ENCODE measurements around the gene MSI2. TPM values are rescaled to one million over a fixed set of nuclear protein-coding genes. Genes with fewer than 3 reads are reported as not detected.
A peak's percentile ranks its signal among the peaks of the same experiment; 100 is the strongest.

The MSI2 gene
- total RNA-seq, 4 donors from 2014 or later: 14.9 to 24.4 (median 19.8) TPM

DNA sequence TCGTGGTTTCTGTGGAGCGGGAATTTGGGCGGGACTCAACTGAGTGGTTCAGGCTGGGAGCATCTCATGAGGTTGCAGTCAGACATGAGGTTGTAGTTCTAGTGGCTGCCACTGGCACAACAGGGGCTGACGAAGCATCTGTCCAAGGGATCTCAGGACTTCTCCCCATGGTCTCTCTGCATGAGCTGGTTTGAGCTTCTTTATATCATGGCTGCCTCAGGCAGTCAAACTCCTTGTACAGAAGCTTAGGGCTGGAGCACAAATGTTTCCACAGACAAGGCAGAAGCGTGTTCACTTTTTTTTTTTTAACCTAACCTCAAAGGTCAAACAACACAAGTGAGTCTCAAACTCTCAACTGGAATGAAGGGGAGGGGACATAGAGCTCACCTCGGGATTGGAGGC lies 243.3 kb downstream of the MSI2 start:
- DNase-seq (ENCODE audit: low spot score): no peak
- ATAC-seq (ENCODE audit: low FRiP score): no peak
- TF ChIP-seq, protein P1, sequence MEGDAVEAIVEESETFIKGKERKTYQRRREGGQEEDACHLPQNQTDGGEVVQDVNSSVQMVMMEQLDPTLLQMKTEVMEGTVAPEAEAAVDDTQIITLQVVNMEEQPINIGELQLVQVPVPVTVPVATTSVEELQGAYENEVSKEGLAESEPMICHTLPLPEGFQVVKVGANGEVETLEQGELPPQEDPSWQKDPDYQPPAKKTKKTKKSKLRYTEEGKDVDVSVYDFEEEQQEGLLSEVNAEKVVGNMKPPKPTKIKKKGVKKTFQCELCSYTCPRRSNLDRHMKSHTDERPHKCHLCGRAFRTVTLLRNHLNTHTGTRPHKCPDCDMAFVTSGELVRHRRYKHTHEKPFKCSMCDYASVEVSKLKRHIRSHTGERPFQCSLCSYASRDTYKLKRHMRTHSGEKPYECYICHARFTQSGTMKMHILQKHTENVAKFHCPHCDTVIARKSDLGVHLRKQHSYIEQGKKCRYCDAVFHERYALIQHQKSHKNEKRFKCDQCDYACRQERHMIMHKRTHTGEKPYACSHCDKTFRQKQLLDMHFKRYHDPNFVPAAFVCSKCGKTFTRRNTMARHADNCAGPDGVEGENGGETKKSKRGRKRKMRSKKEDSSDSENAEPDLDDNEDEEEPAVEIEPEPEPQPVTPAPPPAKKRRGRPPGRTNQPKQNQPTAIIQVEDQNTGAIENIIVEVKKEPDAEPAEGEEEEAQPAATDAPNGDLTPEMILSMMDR (IDR thresholded peaks at IDR 0.05): no peak

DNA sequence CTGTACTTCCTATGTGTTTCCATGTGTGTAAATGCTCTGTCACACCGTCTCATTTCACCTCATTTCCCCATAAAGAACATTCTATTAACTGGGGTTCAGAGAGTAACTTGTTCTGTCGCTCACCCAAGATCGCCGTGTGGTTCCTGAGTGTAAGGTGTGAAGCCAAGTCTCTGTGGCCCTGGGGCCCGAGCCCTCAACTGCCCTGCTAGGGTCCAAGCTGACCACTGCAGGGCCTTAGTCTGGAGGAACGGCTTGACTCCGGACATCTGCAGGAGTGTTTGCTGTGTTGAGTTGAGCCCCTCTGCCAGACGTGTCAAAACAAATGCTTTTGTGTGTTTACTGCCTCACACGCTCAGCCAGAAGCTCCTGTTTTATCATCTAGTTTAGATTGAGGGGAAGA lies 244.7 kb downstream of the MSI2 start:
- DNase-seq (ENCODE audit: low spot score) (no peak), ATAC-seq (ENCODE audit: low FRiP score) (no peak)
- TF ChIP-seq, protein P1 (IDR thresholded peaks at IDR 0.05): no peak

DNA sequence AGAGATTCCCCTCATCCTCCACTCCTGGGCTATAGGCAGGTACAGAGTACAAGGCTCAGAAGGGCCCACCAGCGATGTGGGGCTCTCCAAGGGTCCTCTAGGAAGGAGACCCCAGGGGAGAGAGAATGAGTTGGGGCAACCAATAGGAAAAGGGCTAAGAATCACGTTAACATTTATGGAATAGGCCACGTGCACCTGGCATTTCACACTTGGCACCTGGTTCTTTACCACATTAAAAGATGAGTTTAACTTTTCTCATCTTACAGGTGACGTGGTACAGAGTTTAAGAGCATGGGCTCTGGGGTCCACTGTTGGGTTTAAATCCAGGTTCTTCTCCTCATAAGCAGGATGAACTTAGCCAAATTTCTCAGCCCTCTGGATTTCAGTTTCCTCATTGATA lies 245.7 kb downstream of the MSI2 start:
- DNase-seq (ENCODE audit: low spot score) (no peak), ATAC-seq (ENCODE audit: low FRiP score) (no peak)
- TF ChIP-seq, protein P1 (IDR thresholded peaks at IDR 0.05): no peak

DNA sequence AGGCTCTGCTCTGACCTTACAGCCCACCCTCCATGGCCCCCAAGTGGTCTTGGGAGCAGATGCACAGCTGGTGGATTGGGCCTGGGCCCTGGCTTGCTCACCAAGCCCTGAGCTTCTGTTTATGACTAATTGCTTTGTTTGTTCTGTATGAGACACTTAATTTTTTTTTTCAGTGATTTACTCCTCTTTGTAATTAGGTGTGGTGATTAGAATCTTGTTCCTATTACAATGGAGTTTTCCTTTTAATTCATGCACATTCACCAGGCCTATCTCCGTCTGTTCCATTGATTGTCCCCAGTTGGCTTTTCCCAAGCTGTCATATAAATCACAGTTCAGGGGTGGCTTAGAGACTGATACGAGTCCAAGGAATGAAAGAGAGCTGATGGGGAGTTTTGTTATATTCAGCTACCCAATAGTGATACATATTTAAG lies 246.5 kb downstream of the MSI2 start:
- no peak for DNase-seq (ENCODE audit: low spot score)
- no peak for ATAC-seq (ENCODE audit: low FRiP score)
- TF ChIP-seq, protein P1 (IDR thresholded peaks at IDR 0.05): no peak

DNA sequence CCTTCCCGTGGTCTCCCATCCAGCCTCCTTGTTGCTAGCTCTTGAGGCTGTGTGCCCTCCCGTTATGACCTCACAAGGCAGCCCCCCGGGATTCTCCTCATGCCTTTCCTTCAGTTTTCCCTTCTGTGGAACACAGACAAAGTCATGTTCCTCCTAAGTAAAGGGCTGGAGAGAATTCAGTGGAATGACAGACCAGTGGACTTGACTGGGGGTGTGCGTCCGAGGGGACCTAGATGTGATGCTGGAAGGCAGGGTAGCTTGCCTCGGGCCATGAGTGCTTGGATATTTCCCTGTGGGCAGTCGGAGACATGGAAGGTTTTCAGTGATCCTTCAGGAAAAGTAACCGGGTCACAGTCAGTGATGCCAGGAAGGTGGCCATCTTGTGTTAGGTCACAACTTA lies 247.9 kb downstream of the MSI2 start:
- ATAC-seq (ENCODE audit: low FRiP score): no peak
- TF ChIP-seq, protein P1 (IDR thresholded peaks at IDR 0.05): no peak
- DNase-seq (ENCODE audit: low spot score): no peak

DNA sequence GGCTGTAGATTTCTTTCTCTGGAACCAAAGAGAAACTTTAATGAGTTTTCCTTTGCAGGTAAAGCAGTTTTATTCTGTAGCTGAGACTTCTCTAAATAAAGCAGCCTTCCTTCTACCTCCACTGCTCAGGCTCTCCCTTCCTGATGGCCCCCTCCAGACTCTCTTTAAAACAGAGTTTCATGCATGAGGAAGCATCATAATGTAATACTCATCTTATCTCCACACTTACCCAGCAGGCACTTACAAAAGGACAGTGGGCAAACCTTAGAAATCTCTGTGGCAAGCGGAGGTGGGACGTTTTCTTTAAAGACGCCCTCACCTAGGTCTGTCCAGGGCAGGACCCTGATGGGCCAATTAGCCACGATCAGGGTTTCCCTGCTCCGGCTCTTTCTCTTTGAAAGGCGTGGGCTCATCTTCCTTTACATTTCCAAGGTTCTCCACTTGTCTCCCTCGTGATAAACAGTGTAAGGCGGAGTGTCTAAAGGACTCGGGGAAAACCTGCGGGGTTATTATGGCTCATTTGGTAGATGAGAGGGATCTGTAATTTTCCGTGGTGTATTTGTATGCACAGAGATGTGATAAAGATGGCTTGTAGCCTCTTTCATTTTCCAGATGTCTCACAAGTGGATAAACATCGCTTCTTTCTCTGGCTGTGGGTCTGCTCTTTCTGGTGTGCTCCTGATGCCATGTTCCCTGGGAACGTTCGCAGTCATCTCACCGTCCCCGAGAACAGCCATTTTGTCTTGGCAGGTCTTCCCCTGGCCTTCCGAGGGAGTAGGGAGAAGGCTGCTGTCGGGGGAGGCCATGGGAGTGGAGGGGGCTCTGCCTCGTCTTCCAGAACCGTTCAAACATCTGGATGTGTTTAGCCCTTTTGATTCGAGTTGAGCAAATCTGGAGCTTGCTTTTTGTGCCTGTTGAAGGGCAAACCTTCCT lies 249.8 kb downstream of the MSI2 start:
- TF ChIP-seq, protein P1 (IDR thresholded peaks at IDR 0.05): no peak
- ATAC-seq (ENCODE audit: low FRiP score): no peak
- DNase-seq (ENCODE audit: low spot score): no peak

DNA sequence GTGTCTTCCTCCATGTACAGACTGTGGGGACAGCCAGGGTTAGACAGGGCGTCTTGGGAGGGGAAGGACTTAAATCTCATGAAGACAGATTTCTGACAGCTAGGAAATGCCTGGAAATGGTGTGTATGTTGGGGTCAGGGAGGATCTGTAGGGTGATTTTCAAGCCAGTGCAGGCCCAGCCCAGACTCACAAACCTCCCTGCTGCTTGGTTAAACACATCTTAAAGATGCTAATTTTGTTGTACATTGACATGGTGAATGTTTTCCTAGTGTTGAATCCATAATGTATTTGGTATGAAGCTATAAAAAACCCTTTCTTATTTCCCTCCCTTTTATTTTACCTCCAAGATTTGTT lies 250.4 kb downstream of the MSI2 start:
- no peak for DNase-seq (ENCODE audit: low spot score)
- TF ChIP-seq, protein P1 (IDR thresholded peaks at IDR 0.05): no peak
- peak; percentile 15 for ATAC-seq (ENCODE audit: low FRiP score)
